ENCODE measurements around the gene CEMIP2. TPM values are rescaled to one million over a fixed set of nuclear protein-coding genes. Genes with fewer than 3 reads are reported as not detected.

Gene CEMIP2
- polyA plus RNA-seq, 6 donors from 2014 or later, result 28.7 to 51.7 (median 41.8) TPM

DNA sequence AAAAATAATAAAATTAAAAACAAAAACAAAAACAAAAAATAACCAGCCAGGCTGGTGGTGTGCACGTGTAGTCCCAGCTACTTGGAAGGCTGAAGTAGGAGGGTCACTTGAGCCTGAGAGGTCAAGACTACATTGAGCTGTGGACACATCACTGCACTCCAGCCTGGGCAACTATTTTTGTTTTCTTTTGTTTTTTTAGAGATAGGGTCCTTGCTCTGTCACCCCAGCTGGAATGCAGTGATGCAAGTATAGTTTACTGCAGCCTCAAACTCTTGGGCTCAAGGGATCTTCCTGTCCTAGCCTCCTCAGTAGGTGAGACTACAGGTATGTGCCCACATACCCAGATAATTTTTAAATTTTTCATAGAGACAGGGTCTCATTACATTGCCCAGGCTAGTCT, 80.6 kb downstream of the CEMIP2 start:
- Mint-ChIP-seq H3K36me3 (peaks cover 25 to 48% of the 10 kb centered on the region in 2 donors), H3K4me3 (no peak overlapping the region), H3K27me3 (no peaks in the 10 kb centered on the region), H3K4me1 (peaks cover 25 to 46% (median 27%) of the 10 kb centered on the region in 3 donors), H3K27ac (peak overlapping the region in 3 of 6 donors; percentile 45 to 79 (median 54)), H3K9me3 (peaks cover 0 to 2% (median 0%) of the 10 kb centered on the region in 7 donors)
- no peak for ATAC-seq (ENCODE audit: low read depth in 2 of 2)
- no peak for DNase-seq

DNA sequence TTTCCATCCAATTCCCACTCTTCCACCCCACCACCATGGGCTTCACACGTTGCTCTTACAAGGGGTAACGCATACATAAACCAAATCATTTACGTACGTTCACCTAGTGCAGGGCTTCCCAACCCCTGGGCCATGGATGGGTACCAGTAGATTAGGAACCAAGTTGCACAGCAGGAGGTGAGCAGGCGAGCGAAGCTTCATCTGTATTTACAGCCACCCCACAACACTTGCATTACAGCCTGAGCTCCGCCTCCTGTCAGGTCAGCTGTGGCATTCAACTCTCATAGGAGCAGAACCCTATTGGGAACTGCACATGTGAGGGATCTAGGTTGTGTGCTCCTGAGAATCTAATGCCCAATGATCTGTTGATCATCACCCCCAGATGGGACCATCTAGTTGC, 82.3 kb downstream of the CEMIP2 start:
- peaks cover 18 to 43% of the 10 kb centered on the region in 2 donors for H3K36me3 Mint-ChIP-seq
- H3K27ac Mint-ChIP-seq, result peak overlapping the region in 5 of 6 donors; percentile 6 to 60 (median 37)
- peaks cover 34 to 58% (median 37%) of the 10 kb centered on the region in 3 donors for H3K4me1 Mint-ChIP-seq
- peaks cover 0 to 2% (median 0%) of the 10 kb centered on the region in 7 donors for H3K9me3 Mint-ChIP-seq
- H3K4me3 Mint-ChIP-seq, result peak overlapping the region; percentile 42 to 87 (median 74)
- ATAC-seq (ENCODE audit: low read depth in 2 of 2) (no peak), DNase-seq (no peak)
- no peaks in the 10 kb centered on the region for H3K27me3 Mint-ChIP-seq

DNA sequence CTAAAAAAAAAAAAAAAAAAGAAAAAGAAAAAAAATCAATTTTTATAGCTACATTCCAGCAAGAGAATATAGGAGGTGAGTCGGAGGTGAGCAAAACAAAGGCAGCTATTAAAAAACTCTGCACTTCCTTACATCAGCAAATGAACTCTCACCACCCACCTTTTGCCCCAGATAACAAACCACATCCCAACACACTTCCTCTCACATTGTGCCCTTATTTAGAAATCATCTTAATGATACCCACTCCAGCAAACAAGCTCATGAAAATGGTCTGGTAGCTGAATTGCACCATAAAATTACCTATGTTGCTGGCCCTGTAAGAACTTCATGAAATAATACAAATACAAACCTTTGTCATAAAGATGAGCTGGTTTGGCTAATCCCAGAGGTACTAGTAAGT, 82.9 kb downstream of the CEMIP2 start:
- Mint-ChIP-seq H3K27me3 (no peaks in the 10 kb centered on the region), H3K4me3 (peak overlapping the region; percentile 24 to 87 (median 74)), H3K36me3 (peaks cover 16 to 39% of the 10 kb centered on the region in 2 donors), H3K27ac (peak overlapping the region; percentile 11 to 60 (median 38)), H3K4me1 (peaks cover 36 to 64% (median 40%) of the 10 kb centered on the region in 3 donors), H3K9me3 (peaks cover 0 to 2% (median 0%) of the 10 kb centered on the region in 7 donors)
- ATAC-seq (ENCODE audit: low read depth in 2 of 2) (peak; percentile 76 to 80), DNase-seq (peak; percentile 39)

DNA sequence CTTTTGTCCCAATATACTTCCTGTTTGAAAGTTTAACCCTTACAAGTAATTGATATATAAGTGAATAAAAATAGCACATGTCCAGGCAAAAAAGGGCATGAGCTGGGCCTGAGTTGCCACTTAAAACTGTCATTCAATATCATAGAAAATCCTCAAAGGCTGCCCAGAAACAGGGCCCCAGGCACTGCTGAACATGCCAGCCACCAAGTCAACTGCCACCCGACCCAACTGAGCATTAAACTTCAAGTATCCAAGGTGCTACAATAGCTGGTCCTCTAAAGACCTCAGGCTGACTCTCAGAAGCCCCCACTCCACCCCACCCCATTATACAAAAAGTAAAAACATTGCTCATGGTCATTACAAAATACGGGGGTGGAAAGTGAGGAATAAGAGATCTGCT, 83.7 kb downstream of the CEMIP2 start:
- Mint-ChIP-seq H3K4me3 (peak overlapping the region in 7 of 8 donors; percentile 29 to 87 (median 77)), H3K4me1 (peaks cover 43 to 73% (median 48%) of the 10 kb centered on the region in 3 donors), H3K27me3 (no peaks in the 10 kb centered on the region), H3K27ac (peak overlapping the region in 2 of 6 donors; percentile 54 to 58), H3K36me3 (peaks cover 11 to 30% of the 10 kb centered on the region in 2 donors), H3K9me3 (peaks cover 0 to 2% (median 0%) of the 10 kb centered on the region in 7 donors)
- no peak for ATAC-seq (ENCODE audit: low read depth in 2 of 2)
- no peak for DNase-seq

DNA sequence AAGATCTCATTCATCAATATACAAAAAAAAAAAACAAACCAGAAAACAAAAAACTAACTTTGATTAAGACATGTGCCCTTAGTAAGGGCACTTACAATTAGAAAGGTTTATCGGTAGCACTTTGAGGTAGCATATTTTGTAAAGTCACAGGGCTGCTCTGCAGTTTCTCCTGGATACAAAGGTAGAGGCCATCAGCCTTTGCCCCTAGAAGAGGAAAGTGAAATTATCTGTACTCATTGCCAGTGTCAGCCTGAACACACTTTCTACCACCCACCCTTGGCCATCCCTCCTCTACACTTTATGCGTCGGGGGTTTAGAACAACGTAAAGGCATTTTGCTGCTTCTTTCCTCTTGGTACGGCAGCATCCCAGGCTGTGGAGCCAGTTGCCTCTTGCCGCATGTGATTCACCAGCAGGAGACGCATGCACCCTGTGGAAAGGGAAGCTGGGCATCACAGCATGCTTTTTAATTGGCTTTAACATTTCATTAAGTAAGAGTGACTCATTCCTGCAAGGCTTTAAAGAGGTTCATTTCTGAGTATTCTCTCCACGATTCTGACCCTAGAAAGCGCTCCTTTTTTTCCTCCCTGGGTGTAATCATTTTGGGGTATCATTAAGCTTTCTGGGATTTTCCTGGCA, 84.6 kb downstream of the CEMIP2 start:
- peak overlapping the region; percentile 27 to 89 (median 64) for H3K27ac Mint-ChIP-seq
- peaks cover 0 to 2% (median 0%) of the 10 kb centered on the region in 7 donors for H3K9me3 Mint-ChIP-seq
- H3K27me3 Mint-ChIP-seq, result no peaks in the 10 kb centered on the region
- H3K36me3 Mint-ChIP-seq, result peaks cover 4 to 26% of the 10 kb centered on the region in 2 donors
- ATAC-seq (ENCODE audit: low read depth in 2 of 2) (no peak), DNase-seq (no peak)
- peak overlapping the region in 7 of 8 donors; percentile 12 to 87 (median 56) for H3K4me3 Mint-ChIP-seq
- H3K4me1 Mint-ChIP-seq, result peaks cover 45 to 79% (median 56%) of the 10 kb centered on the region in 3 donors

DNA sequence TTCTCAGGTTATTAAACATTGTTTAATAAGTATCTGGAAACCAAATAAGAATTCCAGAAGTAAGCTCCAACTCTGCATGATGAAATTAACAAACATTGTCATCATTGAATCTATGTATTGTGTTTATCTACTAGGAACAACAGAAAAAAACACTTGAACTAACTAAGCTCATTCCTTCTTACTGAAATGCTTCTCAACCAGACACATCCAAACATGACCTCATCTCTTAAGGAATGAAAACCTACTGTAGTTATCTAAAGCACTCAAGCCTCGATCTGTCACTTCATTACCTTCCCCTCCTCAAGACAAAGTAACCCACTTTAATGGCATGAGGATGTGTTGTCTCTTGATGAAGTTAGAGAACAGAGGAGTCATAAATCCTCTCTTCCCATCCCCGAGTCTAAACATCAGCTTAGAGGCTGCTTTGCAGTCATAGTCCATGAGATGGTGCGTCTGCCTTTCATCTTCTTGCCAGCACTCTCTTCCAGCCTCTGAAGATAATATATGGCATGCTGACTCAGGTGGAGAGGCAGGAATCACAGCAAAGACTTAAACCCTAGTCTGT, 86.5 kb downstream of the CEMIP2 start:
- peak overlapping the region in 7 of 8 donors; percentile 19 to 64 (median 43) for H3K4me3 Mint-ChIP-seq

DNA sequence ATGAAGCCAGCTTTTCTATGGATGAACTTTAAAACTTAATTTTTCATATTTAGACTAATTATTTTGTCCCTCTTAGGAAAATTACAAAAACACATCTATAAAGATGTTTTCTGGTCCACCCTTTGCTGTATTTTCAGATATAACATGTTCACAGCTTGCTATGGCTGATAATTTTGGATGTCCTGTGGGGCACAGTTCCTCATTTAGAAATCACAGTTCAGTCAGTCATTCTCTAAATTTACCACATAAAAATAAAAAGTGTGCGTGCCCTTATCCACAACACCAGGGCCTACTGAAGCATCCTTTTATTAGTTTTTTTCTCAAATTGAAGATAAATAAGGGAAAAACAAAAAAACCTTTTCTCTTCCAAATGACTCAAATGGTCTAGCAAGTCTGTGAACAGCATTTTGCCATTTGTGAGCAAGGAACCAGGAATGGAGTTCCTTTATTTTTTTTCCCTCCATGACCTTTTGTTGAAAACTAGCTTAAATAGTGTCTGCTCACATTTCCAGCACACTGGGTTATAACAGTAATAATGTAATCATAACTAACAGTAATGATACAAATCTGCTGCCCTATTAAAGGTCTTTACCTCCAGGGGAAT, 87.1 kb downstream of the CEMIP2 start:
- ATAC-seq (ENCODE audit: low read depth in 2 of 2) (peak; percentile 72 to 76), DNase-seq (peak; percentile 19)
- H3K27ac Mint-ChIP-seq, result peak overlapping the region; percentile 29 to 94 (median 84)
- H3K4me1 Mint-ChIP-seq, result peaks cover 62 to 93% (median 77%) of the 10 kb centered on the region in 3 donors
- peak overlapping the region in 7 of 8 donors; percentile 5 to 65 (median 36) for H3K4me3 Mint-ChIP-seq
- no peaks in the 10 kb centered on the region for H3K27me3 Mint-ChIP-seq
- peaks cover 4 to 24% of the 10 kb centered on the region in 2 donors for H3K36me3 Mint-ChIP-seq
- H3K9me3 Mint-ChIP-seq, result peaks cover 0 to 2% (median 0%) of the 10 kb centered on the region in 7 donors

More for the DNA sequence above, 86.5 kb downstream of the CEMIP2 start:
- H3K27me3 Mint-ChIP-seq, result no peaks in the 10 kb centered on the region
- peaks cover 0 to 24% of the 10 kb centered on the region in 2 donors for H3K36me3 Mint-ChIP-seq
- DNase-seq (no peak), ATAC-seq (ENCODE audit: low read depth in 2 of 2) (no peak)
- peaks cover 0 to 2% (median 0%) of the 10 kb centered on the region in 7 donors for H3K9me3 Mint-ChIP-seq
- peaks cover 57 to 88% (median 74%) of the 10 kb centered on the region in 3 donors for H3K4me1 Mint-ChIP-seq
- H3K27ac Mint-ChIP-seq, result peak overlapping the region; percentile 68 to 94 (median 84)

DNA sequence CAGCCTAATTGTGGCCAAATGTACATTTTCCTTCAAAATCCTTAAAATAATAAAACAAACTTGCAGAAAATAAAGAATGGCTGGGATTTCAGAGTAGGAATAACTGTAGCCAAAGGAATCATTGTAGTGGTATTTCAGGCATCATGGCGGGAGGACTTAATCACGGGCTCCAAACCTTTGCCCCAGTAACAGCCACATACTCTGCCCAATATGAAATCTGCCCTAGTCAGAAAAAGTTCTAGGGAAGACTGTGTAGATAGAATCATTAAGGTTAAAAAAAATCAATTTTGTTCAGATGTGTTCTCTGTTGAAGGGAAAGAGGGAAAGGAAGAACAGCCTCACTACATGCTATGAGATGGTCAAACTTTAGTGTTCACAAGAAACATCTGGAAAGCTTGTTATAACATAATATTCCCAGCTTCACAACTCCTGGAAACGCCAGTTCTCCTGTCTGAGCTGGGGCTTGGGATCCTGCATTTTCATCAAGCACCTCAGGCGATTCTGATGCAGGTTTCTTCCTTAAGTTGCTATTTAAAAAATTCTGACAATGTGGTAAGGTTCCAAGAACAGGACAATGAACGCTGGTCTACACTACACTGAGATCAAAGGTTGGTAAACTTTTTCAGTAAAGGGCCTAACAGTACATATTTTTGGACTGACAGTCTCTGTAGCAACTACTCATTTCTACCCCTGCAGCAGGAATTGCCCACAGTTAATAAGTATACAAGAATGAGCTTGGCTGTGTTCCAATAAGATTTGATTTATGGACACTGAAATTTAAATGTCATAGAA, 87.9 kb downstream of the CEMIP2 start:
- DNase-seq, result no peak
- peaks cover 4 to 24% of the 10 kb centered on the region in 2 donors for H3K36me3 Mint-ChIP-seq
- H3K27me3 Mint-ChIP-seq, result no peaks in the 10 kb centered on the region
- no peak for ATAC-seq (ENCODE audit: low read depth in 2 of 2)
- H3K9me3 Mint-ChIP-seq, result peaks cover 0 to 2% (median 0%) of the 10 kb centered on the region in 7 donors
- peaks cover 62 to 92% (median 76%) of the 10 kb centered on the region in 3 donors for H3K4me1 Mint-ChIP-seq
- H3K27ac Mint-ChIP-seq, result peak overlapping the region in 5 of 6 donors; percentile 51 to 87 (median 67)
- H3K4me3 Mint-ChIP-seq, result peak overlapping the region; percentile 7 to 82 (median 50)

DNA sequence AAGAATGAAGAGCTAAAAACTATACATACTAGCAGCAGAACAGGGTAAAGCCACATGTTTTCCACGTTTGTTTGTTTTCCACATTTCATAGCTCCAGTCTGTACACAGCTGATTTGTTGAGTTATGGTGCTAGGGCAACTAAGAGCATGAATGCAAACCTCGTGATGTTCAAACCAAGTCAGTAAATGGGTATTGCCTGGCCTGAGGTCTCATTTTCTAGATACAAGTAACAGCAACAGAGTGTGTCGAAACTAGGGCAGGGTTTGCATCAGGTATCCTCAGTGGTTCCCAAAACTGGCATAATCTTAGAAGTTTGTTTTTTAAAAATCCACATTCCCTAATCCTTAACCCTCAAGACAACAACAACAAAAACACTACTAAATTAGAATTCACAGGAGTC, 89.3 kb downstream of the CEMIP2 start:
- Mint-ChIP-seq H3K4me1 (peaks cover 64 to 91% (median 79%) of the 10 kb centered on the region in 3 donors), H3K4me3 (peak overlapping the region in 1 of 8 donors; percentile 71), H3K9me3 (peaks cover 0 to 6% (median 0%) of the 10 kb centered on the region in 7 donors), H3K36me3 (peaks cover 4 to 19% of the 10 kb centered on the region in 2 donors), H3K27ac (peak overlapping the region; percentile 14 to 91 (median 82)), H3K27me3 (no peaks in the 10 kb centered on the region)
- no peak for DNase-seq
- no peak for ATAC-seq (ENCODE audit: low read depth in 2 of 2)

DNA sequence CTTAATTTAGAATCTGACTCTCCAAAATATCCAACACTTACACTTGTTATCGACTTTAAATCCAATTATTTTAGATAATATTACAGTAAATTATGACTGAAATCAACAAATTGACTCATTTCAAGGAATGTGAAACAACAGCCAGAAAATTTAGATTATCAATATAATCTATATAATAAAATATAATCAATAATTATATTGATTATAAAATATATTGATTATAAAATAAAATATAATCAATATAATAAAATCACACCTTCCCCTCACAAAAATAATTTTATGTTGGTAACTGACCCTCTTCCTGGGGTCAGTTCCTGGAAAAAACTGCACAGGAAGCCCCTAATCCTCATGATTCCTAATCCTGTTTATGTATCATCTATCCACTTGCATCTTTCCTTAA, 91.1 kb downstream of the CEMIP2 start:
- H3K36me3 Mint-ChIP-seq, result peaks cover 4 to 10% of the 10 kb centered on the region in 2 donors
- peak overlapping the region in 3 of 6 donors; percentile 11 to 91 (median 87) for H3K27ac Mint-ChIP-seq
- peaks cover 54 to 77% (median 69%) of the 10 kb centered on the region in 3 donors for H3K4me1 Mint-ChIP-seq

DNA sequence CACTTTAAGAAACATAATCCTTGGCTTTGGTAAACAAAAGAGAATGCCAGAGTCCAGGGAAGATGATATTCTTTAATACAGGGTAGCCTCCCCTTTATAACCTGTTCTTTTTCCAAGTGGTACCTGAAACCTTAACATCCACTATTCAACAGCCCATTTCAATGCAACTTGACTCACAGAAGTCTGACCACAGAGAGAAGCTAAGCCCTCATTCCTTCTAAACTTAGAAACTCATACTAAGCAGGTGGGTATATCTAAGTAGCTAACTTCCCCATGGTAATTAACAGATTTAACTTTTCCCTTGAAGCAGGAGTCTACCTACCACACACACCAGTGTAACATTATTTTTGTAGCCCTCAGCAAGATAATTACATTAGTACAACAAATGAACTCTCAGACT, 91.9 kb downstream of the CEMIP2 start:
- H3K27ac Mint-ChIP-seq, result peak overlapping the region in 5 of 6 donors; percentile 3 to 79 (median 44)
- ATAC-seq (ENCODE audit: low read depth in 2 of 2), result no peak
- DNase-seq, result no peak
- peaks cover 0 to 6% (median 0%) of the 10 kb centered on the region in 7 donors for H3K9me3 Mint-ChIP-seq
- H3K27me3 Mint-ChIP-seq, result no peaks in the 10 kb centered on the region
- peaks cover 4 to 10% of the 10 kb centered on the region in 2 donors for H3K36me3 Mint-ChIP-seq
- peaks cover 47 to 70% (median 62%) of the 10 kb centered on the region in 3 donors for H3K4me1 Mint-ChIP-seq
- peak overlapping the region in 7 of 8 donors; percentile 6 to 80 (median 47) for H3K4me3 Mint-ChIP-seq

More for the DNA sequence above, 91.1 kb downstream of the CEMIP2 start:
- Mint-ChIP-seq H3K9me3 (peaks cover 0 to 6% (median 0%) of the 10 kb centered on the region in 7 donors), H3K27me3 (no peaks in the 10 kb centered on the region), H3K4me3 (peak overlapping the region in 3 of 8 donors; percentile 18 to 66 (median 37))
- DNase-seq, result no peak
- no peak for ATAC-seq (ENCODE audit: low read depth in 2 of 2)

DNA sequence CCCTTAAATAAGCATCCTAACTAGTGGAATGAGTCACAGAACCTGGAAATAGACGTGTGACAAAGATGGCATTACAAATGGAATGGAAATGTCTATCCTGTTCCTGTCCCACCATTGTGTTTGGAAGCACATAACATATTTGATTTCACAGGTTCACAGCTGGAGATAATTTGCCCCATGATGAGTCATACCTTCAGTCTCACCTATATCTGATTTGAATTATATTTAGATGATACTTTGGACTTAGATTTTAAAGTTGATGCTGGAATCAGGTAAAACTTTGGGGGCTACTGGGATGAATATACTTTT, 92.5 kb downstream of the CEMIP2 start:
- Mint-ChIP-seq H3K27ac (peak overlapping the region in 2 of 6 donors; percentile 10 to 15), H3K4me3 (peak overlapping the region in 5 of 8 donors; percentile 12 to 80 (median 64)), H3K36me3 (peaks cover 4 to 10% of the 10 kb centered on the region in 2 donors), H3K9me3 (peaks cover 0 to 6% (median 0%) of the 10 kb centered on the region in 7 donors), H3K27me3 (no peaks in the 10 kb centered on the region), H3K4me1 (peaks cover 47 to 63% (median 61%) of the 10 kb centered on the region in 3 donors)
- DNase-seq (no peak), ATAC-seq (ENCODE audit: low read depth in 2 of 2) (peak in 1 of 2 donors; percentile 9)

All from naive B cell (primary cell).